ENCODE data around the gene WDPCP.

- TF ChIP-seq CTCF (IDR thresholded peaks at IDR 0.05) (no peak), EP300 (IDR thresholded peaks at IDR 0.05) (no peak), POLR2A (IDR thresholded peaks at IDR 0.05) (no peak), POLR2AphosphoS5 (IDR thresholded peaks at IDR 0.05) (no peak)
Measured at GRCh38 chr2:63399156-63399555, 189.1 kb downstream of the WDPCP start.
